ENCODE data around the gene EMX1.
A peak's percentile ranks its signal among the peaks of the same experiment; 100 is the strongest.

The EMX1 gene

DNA sequence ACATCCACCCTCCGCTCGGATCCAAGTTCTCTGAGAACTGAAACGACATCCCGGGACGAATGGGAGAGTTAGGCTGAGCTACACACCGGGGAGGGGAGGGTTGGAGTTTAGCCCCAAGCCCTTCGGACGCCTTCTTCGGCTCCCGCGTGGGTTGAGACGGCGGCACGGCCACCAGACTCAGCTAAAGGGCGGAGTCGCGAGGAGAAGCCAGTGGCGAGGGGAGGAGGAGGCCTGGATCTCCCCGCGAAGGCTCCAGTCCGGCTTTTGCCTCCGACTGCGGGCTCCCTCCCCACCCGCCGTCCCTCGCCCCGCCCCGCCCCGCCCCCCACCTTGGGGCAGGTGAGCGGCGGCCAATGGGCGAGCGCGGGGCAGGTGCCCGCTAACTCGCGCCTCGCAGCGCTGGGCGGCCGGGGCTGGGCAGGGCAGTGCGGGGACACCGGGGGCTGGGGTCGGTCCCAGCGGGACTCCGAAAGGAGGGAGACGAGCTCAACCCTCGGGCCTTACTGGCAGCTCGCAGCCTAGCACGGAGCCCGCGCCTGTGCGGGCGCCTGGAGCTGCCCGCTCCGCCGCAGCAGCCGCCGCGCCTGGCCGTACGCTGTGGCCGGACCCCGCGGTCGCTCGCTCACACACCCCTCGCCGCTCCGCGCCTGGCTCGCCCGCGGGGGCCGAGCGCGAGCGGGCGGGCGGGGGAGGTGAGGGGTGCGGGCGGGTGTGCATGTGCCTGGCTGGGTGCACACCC lies at the start of gene EMX1:
EMX1 (plus strand) TSS at position 382 of the 739 bp plus-strand sequence; CDS start at position 716, 334 bp downstream.
- DNase-seq (ENCODE audit: low spot score), result peak; percentile 9

- DNase-seq (ENCODE audit: low spot score), result no peak
Observed at GRCh38 chr2:72871060-72871459, 46.3 kb upstream of the EMX1 start.

DNA sequence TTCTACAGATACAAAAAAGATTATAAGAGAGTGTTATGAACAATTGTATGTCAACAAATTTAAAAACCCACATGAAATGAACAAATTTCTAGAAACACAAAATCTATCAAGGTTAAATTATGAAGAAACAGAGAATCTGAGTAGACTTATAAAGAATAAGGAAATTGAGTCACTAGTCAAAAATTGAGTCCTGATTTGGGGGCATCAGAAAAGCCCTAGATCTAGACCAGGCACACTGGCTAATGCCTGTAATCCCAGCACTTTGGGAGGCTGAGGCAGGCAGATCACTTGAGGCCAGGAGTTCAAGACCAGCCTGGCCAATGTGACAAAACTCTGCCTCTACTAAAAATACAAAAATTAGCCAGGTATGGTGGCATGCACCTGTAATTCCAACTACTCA lies 45.4 kb upstream of the EMX1 start:
- no peak for DNase-seq (ENCODE audit: low spot score)

GRCh38 chr2:72883356-72883962 lies 33.9 kb upstream of the EMX1 start:
- peak; percentile 38 for DNase-seq (ENCODE audit: low spot score)

DNA sequence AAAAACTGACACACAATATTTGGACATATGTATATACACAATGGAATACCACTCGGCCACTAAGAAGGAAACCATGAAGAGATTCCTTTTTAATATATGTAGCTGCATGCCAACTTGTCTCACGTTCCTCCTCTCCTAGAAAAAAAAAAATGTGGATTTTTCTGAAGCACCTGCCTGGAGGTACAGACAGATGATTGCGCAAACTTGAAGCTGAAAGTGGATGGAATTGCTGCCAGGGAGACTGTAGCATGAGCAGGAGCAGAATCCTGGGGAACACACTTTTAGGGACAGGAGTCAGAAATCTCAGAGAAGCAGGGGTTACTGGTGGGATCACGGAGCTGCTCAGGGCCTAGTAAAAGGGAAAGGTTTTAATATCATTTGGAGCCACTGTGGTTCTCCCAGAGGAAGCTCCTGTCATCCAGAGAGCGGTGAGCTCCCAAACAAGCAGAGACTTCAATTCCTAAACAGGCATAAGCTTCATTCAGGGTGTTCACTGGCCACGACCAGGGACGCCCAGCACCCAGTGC lies 30.8 kb upstream of the EMX1 start:
- DNase-seq (ENCODE audit: low spot score), result no peak

GRCh38 chr2:72887032-72887739 lies 30.1 kb upstream of the EMX1 start, which contains the start of gene SPR:
SPR (plus strand) TSS chr2:72887408; CDS start chr2:72887433, 25 bp downstream.
- peak; percentile 67 for DNase-seq (ENCODE audit: low spot score)

DNA sequence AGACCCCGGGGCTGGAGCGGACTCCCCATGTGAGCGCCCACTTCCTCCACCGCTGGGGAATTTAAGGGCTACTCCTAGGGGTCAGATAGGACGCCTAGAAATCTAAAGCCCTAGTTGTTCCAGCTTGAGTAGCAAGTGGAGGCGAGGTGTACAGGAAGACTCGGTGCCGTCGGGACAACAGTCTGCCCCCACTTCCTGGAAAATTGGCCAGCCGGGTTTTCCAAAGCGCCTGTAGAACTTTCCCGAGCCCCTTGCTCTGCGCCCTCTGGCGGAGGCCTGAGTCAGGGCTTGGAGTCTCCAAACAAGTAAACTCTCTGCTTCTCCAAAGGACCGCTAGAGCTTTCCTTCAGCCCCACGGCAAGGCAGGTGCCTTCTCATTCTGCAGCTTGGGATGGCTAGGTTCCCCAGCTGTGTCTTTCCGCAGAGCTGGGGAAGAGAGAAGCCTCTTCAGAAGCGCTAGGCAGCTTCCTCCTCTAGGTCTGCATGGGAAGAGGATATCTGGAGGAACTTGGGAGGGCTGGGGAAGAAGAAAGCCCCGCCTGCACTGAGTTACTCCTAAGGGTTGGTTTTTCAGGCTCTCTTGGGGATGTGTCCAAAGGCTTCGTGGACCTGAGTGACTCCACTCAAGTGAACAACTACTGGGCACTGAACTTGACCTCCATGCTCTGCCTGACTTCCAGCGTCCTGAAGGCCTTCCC lies 29.4 kb upstream of the EMX1 start:
- peak; percentile 86 for DNase-seq (ENCODE audit: low spot score)

- DNase-seq (ENCODE audit: low spot score), result no peak
Observed at GRCh38 chr2:72888438-72889202, 28.7 kb upstream of the EMX1 start.

GRCh38 chr2:72889991-72890390 lies 27.3 kb upstream of the EMX1 start:
- DNase-seq (ENCODE audit: low spot score), result no peak

DNA sequence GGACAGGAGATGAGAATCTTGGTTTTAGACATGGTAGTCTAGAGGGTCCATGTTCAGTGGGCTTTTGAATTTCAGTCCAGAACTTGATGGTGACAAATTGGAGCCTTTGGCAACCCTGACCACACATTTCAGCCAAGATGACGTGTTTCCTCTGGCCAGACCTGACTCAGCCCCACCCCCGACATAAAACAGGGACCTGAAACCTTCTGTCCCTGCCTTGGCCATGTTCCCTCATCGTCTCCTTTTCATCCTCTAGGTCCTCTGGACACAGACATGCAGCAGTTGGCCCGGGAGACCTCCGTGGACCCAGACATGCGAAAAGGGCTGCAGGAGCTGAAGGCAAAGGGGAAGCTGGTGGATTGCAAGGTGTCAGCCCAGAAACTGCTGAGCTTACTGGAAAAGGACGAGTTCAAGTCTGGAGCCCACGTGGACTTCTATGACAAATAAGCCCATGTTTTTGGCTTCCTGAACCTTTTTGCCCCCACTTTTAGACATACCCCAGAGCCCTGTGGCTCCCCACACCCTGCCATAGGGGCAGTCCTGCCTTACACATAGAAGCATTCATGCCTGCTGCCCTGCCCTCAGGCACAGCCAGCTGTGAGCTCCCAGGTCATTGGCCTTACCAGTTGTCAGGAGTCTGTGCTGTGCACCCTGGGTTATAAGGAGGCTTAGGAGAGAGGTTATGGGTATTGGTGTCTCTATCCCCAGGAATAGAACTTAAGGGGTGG lies 26.1 kb upstream of the EMX1 start:
- DNase-seq (ENCODE audit: low spot score), result no peak

- peak; percentile 88 for DNase-seq (ENCODE audit: low spot score)
Observed at GRCh38 chr2:72892506-72893173, 24.7 kb upstream of the EMX1 start.

- peak; percentile 76 for DNase-seq (ENCODE audit: low spot score)
Observed at GRCh38 chr2:72893594-72894319, 23.6 kb upstream of the EMX1 start.

GRCh38 chr2:72894514-72894913 lies 22.8 kb upstream of the EMX1 start:
- no peak for DNase-seq (ENCODE audit: low spot score)

GRCh38 chr2:72895154-72895553 lies 22.2 kb upstream of the EMX1 start:
- DNase-seq (ENCODE audit: low spot score), result no peak

DNA sequence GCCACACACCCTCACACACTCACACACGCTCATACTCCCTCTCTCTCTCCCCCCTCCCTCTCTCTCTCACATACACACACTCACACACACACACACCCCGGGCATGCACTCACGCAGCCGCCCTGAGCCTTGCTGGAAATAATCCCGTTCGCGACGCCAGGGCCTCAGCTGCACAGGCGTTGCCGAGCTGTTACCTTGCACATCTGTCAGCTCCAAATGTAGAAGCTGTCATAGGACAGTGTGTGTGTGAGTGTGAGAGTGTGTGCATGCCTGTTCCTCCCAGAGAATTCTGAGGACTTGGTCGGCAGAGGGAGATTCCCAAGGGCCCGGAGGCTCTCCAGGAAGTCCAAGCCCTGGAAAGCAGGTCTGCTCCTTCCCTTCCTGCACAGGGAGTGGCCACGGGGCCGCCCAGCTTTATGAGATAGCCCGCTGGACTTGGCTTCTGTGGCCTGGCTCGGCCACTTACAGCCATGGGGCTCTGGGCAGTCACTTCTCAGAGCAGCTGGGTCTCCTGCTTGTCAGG lies 21.5 kb upstream of the EMX1 start:
- DNase-seq (ENCODE audit: low spot score), result no peak

- no peak for DNase-seq (ENCODE audit: low spot score)
Observed at GRCh38 chr2:72896446-72896845, 20.9 kb upstream of the EMX1 start.

- no peak for DNase-seq (ENCODE audit: low spot score)
Observed at GRCh38 chr2:72897785-72898584, 19.3 kb upstream of the EMX1 start.

DNA sequence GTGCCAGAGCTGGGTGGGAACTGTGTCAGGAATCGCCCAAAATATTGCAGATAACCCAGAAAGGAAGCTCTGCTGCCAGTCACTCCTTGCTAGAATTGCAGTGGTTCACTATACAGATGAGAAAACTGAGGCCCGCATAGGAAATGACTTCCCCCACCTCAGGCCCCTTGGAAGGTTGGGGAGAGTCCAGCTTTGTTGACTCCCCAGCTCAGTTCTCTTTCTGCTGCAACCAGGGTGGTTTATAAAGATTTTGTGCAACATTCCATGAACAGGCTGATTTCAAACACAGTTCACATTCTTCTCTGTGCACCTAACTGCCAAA lies 18.8 kb upstream of the EMX1 start:
- DNase-seq (ENCODE audit: low spot score), result no peak

Measured in hepatic stellate cell (primary cell).